ENCODE measurements around the gene DCST2. TPM values are rescaled to one million over a fixed set of nuclear protein-coding genes. Genes with fewer than 3 reads are reported as not detected.

DCST2 gene
- total and polyA plus RNA-seq, 9 of the 15 experiments (the other 6 are each of a cell fraction or from before 2014, with no cell fraction given), result 0.09 to 0.49 (median 0.11) TPM; not detected in 3

- TF ChIP-seq THRA (IDR thresholded peaks at IDR 0.05) (no peak), SMARCE1 (IDR thresholded peaks at IDR 0.05) (peak; percentile 54; the same call in 1 of the 2 replicates), ZNF146 (CRISPR knock-in tag; IDR thresholded peaks at IDR 0.05; ENCODE audit: unreplicated experiment) (no peak), HNRNPUL1 (IDR thresholded peaks at IDR 0.05; ENCODE audit: low read length) (no peak), CBX5 (IDR thresholded peaks at IDR 0.05; ENCODE audit: borderline replicate concordance, low read depth) (no peak), ZNF436 (CRISPR knock-in tag; IDR thresholded peaks at IDR 0.05) (no peak), NFYB (IDR thresholded peaks at IDR 0.05; ENCODE audit: extremely low read depth, insufficient read length) (no peak), IFI16 (CRISPR knock-in tag; IDR thresholded peaks at IDR 0.05) (no peak), ZNF77 (CRISPR knock-in tag; IDR thresholded peaks at IDR 0.05) (no peak), MEF2A (IDR thresholded peaks at IDR 0.05; ENCODE audit: control insufficient read depth, low read depth, low read length) (no peak), SMARCC2 (IDR thresholded peaks at IDR 0.05; ENCODE audit: low read depth) (no peak), SUPT5H (IDR thresholded peaks at IDR 0.05) (peak; percentile 31; the same call in 1 of the 2 replicates), SREBF1 (IDR thresholded peaks at IDR 0.05; ENCODE audit: borderline replicate concordance, low read depth, low read length) (no peak), COPS2 (conservative IDR thresholded peaks at IDR 0.05) (no peak), ZC3H8 (IDR thresholded peaks at IDR 0.05) (no peak), NR1H2 (CRISPR knock-in tag; IDR thresholded peaks at IDR 0.05) (no peak), KAT7 (CRISPR knock-in tag; IDR thresholded peaks at IDR 0.05; ENCODE audit: borderline replicate concordance) (no peak), TARDBP (IDR thresholded peaks at IDR 0.05) (0 out of 2 replicates have a peak, but pooled peaks have one; percentile 34), ZNF444 (CRISPR knock-in tag; IDR thresholded peaks at IDR 0.05) (no peak), TEAD4 (IDR thresholded peaks at IDR 0.05; ENCODE audit: low read length) (no peak), TEAD4 (CRISPR knock-in tag; IDR thresholded peaks at IDR 0.05; ENCODE audit: borderline replicate concordance) (no peak), SPI1 (IDR thresholded peaks at IDR 0.05; ENCODE audit: borderline replicate concordance, low read depth, low read length) (no peak), CBX3 (IDR thresholded peaks at IDR 0.05; ENCODE audit: borderline replicate concordance in 1 of 2, low read length in 2 of 2) (no peak), ATF6 (CRISPR knock-in tag; IDR thresholded peaks at IDR 0.05) (no peak; the same call in 1 of the 2 replicates), CEBPG (CRISPR knock-in tag; IDR thresholded peaks at IDR 0.05) (peak; percentile 85), CEBPG (tag; conservative IDR thresholded peaks at IDR 0.05 in 1 of 2, IDR thresholded peaks at IDR 0.05 in 1 of 2) (no peak; a peak in 1 of 4 replicates)
- TF ChIP-seq, protein P1, sequence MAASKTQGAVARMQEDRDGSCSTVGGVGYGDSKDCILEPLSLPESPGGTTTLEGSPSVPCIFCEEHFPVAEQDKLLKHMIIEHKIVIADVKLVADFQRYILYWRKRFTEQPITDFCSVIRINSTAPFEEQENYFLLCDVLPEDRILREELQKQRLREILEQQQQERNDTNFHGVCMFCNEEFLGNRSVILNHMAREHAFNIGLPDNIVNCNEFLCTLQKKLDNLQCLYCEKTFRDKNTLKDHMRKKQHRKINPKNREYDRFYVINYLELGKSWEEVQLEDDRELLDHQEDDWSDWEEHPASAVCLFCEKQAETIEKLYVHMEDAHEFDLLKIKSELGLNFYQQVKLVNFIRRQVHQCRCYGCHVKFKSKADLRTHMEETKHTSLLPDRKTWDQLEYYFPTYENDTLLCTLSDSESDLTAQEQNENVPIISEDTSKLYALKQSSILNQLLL (CRISPR knock-in tag; IDR thresholded peaks at IDR 0.05; ENCODE audit: borderline replicate concordance), result no peak
Measured at GRCh38 chr1:155004352-155005075, 29.1 kb downstream of the DCST2 start (continued).

All from K562 (cell line).